Activated CD8-positive, alpha-beta memory T cell treated with anti-CD3 and anti-CD28 coated beads, Interleukin-2, amount 50 U/mL, for 4 hours (primary cell): Measurements from ENCODE around the gene MCTP1.

ENCODE experiments used
- DNase-seq: peaks from one replicate; pipeline ENCODE4 v3.0.0-alpha.2; 2020

Gene MCTP1

DNA sequence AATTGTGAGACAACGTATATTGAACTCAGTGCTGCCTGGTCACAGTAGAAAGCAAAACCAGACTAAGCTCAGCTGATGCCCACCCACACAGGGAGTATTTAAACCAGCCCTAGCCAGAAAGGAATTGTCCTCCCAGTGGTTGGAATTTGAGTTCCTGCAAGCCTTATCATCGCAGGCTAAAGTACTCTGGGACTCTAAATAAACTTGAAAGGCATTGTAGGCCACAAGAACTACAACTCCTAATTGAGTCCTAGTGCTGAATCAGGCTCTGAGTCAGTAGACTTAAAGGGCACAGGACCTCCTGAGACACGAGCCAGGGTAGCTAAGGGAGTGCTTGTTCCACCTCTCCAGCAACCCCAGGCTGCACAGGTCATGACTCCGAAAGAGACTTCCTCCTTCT, 171.4 kb downstream of the MCTP1 start:
- no peak for DNase-seq

DNA sequence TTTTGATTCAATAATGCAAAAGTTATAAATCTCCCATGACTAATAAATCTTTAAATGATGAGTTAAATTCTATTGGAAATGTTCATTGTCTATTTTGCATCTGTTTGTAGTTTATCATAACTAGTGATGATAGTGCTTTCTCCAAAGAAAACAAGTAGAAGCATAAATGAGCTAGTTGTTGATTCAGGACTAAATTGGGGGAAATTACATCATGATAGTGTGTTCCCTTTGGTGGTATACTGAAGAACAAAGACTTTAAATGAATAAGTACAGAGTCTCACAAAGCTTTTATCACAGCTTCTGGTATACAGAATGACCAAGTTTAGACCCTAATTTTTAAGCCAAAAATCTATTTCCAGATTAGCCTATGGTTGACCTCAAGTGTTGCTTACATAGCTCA, 173.8 kb downstream of the MCTP1 start:
- DNase-seq = no peak

DNA sequence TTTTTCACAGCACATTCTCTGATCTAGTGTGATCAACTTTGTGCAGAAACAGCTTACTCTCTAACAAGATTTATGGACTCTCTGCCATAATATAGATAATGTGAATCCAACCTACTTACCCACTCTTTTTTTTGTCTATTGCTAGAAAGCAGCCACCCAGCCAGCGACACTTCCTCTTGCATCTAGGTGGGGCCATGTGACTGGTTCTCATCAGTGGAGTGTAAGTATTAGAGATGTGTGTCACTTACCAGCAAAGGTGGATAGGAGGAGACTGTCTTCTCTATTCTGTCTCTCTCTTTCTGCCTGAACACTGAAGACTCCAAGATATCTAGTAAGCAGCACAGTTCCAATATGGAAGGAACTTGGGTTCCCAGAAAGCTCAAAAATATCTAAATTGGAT, 174.8 kb downstream of the MCTP1 start:
- DNase-seq = no peak

DNA sequence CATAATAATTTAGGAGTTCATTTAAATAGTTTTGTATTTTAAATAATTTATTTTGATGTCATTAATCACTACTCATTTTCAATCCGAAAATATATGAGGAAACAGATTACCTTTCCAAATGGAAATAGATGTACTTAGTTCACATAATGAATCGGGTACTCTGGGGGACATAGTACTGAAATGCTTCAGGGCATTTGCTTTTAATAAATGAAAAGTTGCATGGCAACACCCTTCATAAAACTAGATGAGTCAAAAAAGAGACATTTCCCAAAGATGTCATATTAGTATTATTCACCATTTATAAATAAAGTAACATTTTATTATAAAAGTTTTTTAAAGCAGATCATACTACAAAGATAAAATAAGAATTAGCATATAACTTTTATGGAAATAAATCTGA, 177.8 kb downstream of the MCTP1 start:
- no peak for DNase-seq

DNA sequence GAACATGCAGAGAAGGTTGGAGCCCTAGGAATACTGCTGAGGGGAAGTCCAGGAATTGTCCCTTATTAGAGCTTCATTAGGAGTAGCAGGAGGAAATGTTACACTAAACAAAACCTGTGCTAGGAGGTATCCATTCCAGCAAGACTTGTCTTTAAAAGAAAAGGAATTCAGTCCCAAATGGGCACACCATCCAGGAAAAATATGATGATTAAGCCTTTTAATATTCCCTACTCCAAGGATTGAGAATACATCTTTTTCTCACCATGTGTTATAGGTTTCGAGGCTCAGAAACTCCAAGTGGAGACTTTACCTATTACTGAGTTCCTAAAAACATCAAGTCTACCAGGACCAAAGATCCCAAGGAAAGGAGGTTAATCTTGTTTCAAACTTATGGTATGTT, 179.3 kb downstream of the MCTP1 start:
- no peak for DNase-seq

DNA sequence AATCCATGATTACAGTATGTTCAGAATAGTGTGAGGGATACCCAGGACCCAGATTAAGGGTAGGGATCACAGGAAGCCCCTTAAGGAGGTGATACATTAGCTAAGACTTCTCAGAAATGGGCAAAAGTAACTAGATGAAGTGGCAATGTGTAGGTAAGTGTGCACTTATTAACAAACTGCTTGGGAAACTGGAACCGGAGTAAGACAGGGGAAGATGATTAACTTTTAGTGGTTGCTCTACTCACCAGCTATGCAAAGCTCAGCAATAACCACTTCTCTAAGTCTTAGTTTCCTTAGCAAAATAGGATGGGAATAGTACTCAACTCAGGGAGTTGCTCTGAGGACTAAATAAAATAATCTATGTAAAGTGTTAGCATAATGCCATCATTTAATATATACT, 182.2 kb downstream of the MCTP1 start:
- DNase-seq = no peak

DNA sequence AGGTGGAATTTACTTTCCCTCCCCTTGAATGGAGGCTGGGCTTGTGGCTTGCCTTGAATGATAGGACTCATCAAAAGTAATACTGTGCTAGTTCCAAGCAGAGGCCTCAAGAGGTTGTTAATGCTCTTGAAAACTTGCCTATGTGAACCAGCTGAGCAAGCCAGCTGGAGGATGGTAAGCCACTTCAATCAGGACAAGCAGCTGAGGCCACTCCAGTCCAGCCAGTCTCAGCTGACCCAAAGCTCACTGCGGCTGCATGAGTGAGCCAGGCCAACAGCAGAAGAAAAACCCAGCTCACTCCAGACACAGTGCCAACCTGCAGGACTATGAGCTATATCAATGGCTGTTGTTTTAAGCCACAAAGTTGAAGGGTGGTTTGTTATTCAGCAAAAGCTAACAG, 182.8 kb downstream of the MCTP1 start:
- no peak for DNase-seq

DNA sequence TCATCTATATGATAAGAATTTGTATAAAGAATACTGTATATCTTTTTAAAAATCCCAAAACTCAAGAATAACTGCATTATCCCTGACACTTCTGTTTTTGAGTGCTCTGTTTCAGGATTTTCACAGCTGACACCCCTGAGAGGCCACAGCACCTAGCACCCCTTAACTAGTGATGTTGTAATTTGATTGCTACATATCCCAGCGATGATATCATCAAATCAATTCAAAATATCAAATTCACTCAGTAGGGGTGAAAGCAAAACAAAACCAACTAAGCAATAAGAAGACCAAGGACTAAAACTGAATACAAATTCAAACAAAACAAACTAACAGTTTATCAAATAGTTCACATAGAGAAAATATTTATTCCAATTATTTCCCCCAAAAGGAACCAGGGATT, 184.3 kb downstream of the MCTP1 start:
- DNase-seq = no peak

DNA sequence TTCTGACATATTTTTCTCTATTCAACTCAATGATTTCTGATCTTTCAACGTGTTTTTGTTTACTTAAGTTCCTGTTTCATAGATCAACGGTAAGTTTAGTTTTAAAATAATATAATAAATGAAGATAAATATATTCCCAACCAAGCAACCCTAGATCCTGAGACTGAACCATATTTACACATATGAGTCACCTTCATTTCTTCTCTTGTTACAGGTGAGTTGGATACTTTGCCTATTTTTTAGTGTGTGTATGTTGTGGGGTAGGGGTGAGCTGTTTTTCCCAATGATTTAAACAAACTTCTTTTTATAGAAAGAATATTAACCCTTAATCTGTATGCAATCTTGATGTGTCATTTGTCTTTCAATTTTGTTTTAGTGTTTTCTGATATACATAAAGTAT, 186.9 kb downstream of the MCTP1 start:
- no peak for DNase-seq

DNA sequence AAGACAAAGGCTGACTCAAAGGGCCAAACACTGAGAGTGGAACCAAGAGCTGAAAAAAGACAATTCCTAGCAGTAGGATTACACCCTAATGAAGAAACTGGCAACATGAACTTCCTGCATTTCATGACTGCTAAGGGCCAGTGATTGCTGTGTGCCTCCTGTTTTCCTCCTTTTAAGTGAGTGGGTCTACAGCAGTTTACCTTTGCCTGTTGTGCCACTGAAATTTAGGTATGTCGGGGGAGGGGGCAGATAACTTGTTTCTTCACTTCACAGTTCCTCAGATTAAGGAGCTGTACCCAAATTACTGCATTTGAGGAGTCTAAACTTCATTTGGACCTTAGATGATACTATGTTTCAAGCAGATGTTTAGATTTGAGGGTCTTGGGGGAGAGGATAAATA, 191.7 kb downstream of the MCTP1 start:
- DNase-seq = no peak

DNA sequence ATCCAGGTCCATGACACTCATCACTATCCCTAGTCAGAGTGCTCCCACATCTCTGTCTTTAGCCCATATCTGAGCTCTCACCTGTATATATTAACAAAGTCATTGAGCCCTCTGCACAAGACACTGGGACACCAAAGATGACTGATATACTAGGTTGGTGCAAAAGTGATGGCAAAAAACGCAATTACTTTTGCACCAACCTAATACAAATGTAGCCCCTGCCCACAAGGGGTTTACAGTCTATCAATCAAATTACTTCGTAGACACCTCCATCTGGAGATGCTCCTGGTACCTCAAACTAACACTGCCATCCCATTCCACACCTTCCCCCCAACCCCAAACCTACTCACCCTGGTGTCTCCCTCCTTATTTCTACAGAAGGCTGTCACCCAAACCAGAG, 194.1 kb downstream of the MCTP1 start:
- DNase-seq = no peak

DNA sequence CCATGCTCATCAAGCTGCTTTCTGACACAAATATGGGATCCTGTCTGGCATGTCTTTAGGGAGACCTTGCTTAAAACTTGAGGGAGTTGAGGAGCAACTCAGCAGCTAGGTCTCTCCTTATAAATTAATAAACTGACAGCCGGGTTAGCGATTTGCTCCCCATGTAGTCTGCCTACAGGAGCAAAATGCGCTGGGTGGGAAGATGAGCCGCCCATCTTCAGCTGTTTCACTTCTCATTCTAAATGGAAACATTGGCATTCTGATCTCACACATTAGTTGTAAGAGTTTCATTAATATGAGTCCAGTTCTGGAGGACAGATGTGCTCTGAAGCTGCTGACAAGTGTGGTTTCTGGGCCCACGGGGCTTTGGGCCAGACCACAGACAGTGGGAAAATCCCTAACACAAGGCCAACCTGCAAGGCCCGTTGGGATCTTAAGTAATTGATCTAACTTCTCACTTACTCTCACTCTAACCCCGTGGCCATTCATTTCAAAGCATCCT, 197.0 kb downstream of the MCTP1 start:
- DNase-seq = no peak

DNA sequence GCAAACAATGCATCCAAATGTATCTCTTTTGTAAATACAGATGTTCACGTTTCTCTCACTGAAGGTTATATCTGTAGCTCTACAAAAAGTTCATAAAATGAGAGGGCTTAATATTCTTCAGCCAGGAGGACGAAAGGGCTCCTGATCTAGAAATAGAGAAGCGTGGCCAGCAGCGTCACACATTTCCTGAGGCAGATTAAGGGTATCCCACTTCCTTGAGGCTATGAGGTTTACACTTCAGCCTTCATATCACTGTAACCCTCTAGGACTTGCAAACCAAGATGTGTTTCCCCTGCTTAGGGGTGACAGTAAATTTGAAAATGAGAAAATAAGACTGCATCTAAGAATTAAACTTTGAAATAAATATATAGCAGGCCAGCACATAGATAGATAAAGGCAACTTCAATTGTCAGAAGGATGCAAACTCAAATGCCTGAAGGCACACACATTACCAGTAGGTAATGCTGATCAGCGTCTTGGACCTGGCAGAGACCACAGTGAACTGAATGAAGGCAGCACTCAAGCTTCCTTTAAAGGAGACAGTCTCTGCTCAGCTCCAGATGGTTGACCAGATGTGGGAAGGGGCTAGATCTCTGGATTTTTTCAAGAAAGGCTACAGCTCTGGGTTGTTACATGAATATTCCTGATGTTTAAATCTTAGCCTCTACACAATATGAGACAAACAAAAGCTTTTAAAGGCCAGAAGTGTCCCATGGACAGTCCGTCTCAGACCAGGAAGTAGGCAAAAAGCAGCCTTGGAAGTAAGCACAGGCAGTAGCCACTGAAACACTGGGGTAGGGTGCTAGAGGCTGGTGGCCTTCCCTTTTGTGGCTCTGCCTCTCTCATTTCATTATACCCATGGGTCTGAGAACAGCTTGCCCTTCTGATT, 197.7 kb downstream of the MCTP1 start:
- no peak for DNase-seq

DNA sequence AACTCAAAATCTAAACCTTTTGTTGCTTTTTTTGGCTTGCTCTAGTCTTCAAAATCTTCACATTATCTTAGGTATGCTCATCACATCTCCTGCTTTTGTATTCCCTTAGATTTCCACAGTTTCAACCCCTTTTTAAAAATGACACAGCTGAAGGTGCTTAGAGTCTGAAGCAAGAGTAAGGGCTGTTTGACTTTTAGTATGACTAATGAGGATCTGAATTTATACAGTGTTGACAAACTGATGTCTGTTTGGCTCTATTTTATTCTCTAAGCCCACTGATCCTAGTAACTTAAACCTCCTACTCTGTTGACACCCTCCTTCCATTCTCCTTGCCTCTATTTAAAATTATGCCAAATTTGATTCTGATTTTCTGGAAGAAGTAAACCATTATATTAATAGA, 200.1 kb downstream of the MCTP1 start:
- no peak for DNase-seq

DNA sequence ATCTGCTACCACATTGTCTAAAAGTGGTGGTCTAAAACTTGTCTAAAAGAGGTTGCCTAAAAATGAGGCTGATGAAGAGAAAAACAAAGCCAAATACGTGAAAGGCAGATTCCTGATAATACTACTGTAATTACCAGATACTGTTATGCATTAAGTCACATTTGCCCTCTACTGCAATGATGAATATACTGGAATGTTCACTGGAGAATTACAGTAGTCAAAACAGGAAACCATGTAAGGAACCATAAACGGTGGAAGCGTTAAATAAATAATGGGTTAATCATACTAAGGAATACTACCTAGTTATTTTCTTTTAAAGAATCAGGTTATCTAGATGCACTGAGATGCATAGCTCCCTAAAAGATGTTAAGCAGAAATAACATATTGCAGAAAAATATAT, 201.3 kb downstream of the MCTP1 start:
- no peak for DNase-seq

DNA sequence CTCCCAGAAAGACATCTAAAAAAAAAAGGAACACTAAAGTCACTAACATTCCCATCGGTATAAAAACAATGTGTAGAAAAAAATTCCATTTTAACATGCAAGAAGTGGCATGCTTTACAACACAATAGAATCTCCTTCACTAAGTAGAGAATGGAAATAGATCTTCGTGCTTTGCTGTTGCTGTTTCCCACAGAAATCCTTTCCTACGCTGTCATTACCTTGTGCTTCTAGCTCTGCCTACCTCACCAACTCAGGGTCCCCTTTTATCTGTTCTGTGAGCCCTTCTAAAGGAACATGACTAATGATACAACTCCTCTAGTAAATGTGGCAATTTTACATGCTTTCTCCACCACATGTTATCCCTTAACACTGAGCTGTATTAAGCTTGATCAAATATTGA, 202.9 kb downstream of the MCTP1 start:
- DNase-seq = no peak

DNA sequence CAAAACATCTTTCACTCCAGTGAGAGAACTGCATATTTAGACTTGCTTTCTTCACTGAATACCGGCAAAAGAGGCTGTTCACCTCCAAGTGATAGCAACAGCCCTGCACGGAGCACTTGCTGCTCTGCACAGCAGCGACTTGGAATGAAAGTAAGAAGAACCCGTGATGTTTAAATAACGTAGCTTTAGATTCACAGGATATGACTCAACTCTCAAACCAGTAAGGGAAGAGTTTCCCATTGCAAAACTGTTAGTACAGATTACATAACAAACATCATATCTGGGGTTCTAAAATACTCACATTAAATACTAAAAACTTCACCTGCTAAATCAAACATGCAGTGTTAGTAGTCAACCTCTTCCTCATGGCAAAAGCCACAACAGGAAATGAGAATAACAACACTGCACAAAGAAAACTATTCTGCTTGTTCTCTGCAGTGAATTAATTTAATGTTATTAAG, 203.4 kb downstream of the MCTP1 start:
- peak; percentile 21 for DNase-seq

DNA sequence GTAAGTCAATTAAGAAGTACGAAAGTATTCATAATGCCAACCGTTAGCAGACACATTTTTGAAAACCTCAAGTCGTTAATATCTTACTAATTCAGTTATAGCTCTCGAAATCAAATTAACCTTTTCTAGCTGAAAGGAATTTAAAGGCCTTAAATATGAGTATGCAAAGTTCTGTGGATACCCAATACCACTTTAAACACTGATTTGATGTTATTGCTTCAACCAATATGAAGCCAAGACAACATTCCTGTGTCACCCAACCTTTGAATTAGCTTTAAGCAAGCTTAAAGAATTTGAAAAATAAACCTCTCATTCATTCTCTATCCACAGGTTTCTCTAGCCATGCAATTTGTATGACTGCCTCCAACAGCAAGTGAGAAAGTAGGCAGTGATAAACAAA, 204.5 kb downstream of the MCTP1 start:
- no peak for DNase-seq

DNA sequence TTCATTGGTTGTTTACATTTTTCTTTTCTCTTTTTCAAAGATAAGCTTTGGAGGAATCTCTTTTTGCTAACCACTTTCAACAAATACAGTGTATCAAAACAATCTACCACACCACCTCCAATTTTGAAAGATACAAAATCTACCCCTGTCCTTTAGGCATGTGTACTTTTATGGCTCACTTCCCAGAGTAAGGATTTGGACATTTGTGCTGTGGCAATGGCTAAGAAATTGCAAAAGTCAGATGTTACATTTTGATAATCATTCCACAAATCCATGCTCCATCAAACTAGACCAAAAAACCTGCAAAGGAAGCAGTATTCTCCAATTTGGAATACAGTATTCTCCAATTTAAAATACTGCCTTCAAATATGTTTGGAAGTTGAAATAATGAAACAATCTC, 204.9 kb downstream of the MCTP1 start:
- DNase-seq = no peak

DNA sequence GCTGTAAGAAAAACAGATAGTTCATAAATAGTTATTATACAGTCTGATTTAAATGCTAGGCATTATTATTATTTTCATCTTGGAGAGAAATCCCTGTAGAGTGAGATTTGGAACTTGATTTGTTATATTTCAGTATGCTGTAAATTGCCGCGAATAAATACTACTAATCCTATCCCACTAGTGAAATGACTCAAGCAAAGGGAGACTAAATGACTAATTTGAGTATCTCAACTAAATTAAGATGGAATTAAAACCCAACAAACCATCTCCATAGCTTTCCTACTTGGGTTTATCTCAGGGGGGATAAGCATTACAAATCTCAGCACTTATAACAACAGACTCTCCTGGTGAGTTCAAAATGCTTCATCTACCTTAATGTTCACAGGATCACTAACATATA, 206.0 kb downstream of the MCTP1 start:
- no peak for DNase-seq

DNA sequence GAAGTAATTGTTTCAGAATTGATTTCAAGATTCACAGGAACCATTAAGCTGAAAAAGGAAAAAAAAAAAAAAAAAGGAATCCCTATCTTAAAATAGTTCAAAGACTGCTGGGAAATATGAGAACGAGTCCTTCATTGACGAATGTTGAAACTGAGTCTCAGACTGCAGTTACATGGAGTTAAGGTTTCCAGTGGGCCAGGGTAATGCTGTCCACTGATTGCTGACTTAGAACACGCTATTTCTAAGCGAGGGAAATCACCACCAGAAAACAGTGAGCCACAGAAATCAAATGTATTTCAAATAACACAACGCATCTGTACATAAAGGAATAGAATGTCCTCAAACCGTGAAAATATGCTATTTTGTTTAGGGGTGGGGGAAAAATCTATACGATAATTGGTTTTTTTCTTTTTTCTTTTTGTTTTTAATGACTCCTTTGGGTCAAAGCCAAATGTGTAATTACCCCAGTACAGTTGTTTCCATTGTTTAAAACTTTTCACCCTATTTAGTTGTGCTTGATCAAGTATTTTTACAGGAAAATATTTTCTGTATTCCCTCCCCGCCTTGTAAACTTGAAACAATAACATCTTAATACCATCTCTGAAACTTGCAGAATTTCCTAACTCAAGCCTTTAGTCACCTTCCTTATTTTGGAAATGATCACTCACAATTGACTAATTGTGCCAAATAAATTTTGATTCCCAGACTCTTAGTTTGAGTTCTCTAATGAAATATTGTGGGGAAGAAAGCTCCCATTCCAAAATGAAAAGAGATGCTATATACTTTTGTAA, 208.3 kb downstream of the MCTP1 start:
- no peak for DNase-seq

DNA sequence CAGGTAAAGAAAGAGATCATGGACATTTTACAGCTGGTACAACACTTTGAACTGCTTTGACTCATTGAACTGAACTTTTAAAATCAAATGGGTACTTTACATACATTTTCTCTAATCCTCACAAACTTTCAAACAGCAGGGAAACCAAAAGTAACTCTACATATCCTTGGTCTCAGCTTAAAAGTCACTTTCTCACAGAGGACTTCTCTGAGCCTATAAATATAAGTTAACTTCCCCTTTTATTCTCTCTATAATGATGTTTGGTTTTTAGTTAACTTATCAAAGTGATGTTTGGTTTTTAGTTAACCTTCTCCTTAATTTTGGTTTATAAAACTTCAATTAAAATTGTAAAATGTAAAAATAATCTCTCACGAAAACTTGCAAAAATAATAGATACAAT, 209.8 kb downstream of the MCTP1 start:
- no peak for DNase-seq

DNA sequence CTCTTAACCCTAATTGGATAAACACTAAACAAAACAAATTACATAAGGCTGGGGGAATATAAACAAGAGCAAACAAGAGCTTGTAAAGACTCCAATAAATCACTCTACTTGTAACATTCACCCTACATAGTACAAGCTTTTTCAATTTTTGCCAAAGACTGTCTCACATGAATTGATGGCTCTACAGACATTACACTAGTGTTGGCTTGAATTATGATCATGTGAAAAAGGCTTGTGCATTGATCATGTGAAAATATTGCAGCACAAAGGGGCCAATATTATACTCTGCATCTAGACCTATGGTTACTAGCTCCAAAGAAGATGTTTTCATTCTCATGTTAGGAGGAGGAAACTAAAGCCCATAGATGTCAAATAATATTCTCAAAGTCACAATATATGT, 212.6 kb downstream of the MCTP1 start:
- DNase-seq = no peak

DNA sequence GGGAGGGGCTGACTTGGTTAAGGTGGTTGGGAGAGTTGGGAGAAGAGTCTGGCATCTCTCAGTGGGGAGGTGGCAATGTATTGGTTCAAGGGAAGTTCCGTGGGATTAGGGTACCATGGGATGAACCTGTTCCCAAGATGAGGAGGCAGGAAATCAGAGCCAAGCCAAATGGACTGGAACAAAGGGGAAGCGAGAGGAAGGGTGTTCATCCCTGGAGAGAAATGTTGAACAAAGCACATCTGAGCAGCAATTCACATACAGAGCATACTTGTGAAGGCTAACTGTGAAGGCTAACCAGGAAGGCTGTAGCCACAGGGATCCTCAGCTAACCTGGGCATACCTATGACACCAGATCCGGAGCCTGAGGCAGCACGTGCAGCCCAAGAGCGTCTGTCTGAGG, 214.0 kb downstream of the MCTP1 start:
- no peak for DNase-seq
